Liver (tissue), 9 donors: ENCODE measurements around the gene FAM210B. TPM values are rescaled to one million over a fixed set of nuclear protein-coding genes. Genes with fewer than 3 reads are reported as not detected.

Source experiments
- DNase-seq: peaks from one replicate; pipeline ENCODE4 v3.0.0-alpha.2; 2017; ENCODE audit warnings: low spot score
- H3K27ac ChIP-seq, 2 donors: one replicate each; pipeline ENCODE4 v1.7.0; 2013; ENCODE audit warnings: inconsistent platforms in 2 of 2, low read length in 2 of 2, control low read depth in 1 of 2, low read depth in 1 of 2, mild to moderate bottlenecking in 1 of 2
- H3K27me3 ChIP-seq, 4 donors: one replicate each; pipeline versions ENCODE4 v1.6.1 to v1.7.0; 2013; ENCODE audit warnings: low read length in 3 of 4, inconsistent platforms in 1 of 4, mild to moderate bottlenecking in 1 of 4, moderate library complexity in 1 of 4; ENCODE audit not compliant: control insufficient read depth in 4 of 4, insufficient read depth in 4 of 4
- H3K36me3 ChIP-seq, 4 donors: one replicate each; pipeline versions ENCODE4 v1.6.1 to v1.7.0; 2013; ENCODE audit warnings: low read length in 3 of 4, mild to moderate bottlenecking in 3 of 4, low read depth in 1 of 4, moderate library complexity in 1 of 4; ENCODE audit not compliant: control insufficient read depth in 4 of 4, insufficient read depth in 3 of 4
- H3K4me1 ChIP-seq, 4 donors: one replicate each; pipeline versions ENCODE4 v1.6.1 to v1.7.0; 2013; ENCODE audit warnings: low read length in 3 of 4, mild to moderate bottlenecking in 3 of 4, moderate library complexity in 1 of 4; ENCODE audit not compliant: control insufficient read depth in 4 of 4, insufficient read depth in 4 of 4
- H3K4me3 ChIP-seq, 3 donors: one replicate each; pipeline versions ENCODE4 v1.6.1 to v1.7.0; 2013; ENCODE audit warnings: low read length in 3 of 3, control low read depth in 1 of 3, low read depth in 1 of 3, mild to moderate bottlenecking in 1 of 3
- H3K9ac ChIP-seq, 2 donors: one replicate each; pipeline ENCODE4 v1.7.0; 2013; ENCODE audit warnings: low read length in 2 of 2, mild to moderate bottlenecking in 2 of 2, moderate library complexity in 2 of 2, control low read depth in 1 of 2, low read depth in 1 of 2
- H3K9me3 ChIP-seq, 4 donors: one replicate each; pipeline versions ENCODE4 v1.6.1 to v1.7.0; 2013; ENCODE audit warnings: low read length in 3 of 4; ENCODE audit not compliant: control insufficient read depth in 4 of 4
- CTCF ChIP-seq: fragments of 150-350 bp; IDR thresholded peaks from 2 replicates; pipeline ENCODE4 v1.5.1; 2017; ENCODE audit warnings: improper control_type of control experiment, low read depth, low read length; ENCODE audit not compliant: missing input control
- EGR1 ChIP-seq, 2 donors: IDR thresholded peaks; 2 replicates each; pipeline ENCODE4 v1.6.1; 2016 to 2018; ENCODE audit warnings: antibody characterized with exemption in 2 of 2, low read depth in 2 of 2
- FOXA1 ChIP-seq: IDR thresholded peaks from 2 replicates; pipeline ENCODE4 v1.6.1; 2016; ENCODE audit warnings: antibody characterized with exemption
- FOXA2 ChIP-seq: IDR thresholded peaks from 2 replicates; pipeline ENCODE4 v1.6.1; 2016; ENCODE audit warnings: antibody characterized with exemption
- GABPA ChIP-seq, 2 donors: IDR thresholded peaks in 1 of 2; conservative IDR thresholded peaks in 1 of 2; 2 replicates each; pipeline ENCODE4 v1.6.1; 2016; ENCODE audit warnings: antibody characterized with exemption in 2 of 2, mild to moderate bottlenecking in 1 of 2, moderate library complexity in 1 of 2
- HNF4A ChIP-seq, 2 donors: conservative IDR thresholded peaks; 2 replicates each; pipeline ENCODE4 v1.6.1; 2016; ENCODE audit warnings: antibody characterized with exemption in 2 of 2, mild to moderate bottlenecking in 2 of 2
- HNF4G ChIP-seq: IDR thresholded peaks from 2 replicates; pipeline ENCODE4 v1.6.1; 2016; ENCODE audit warnings: antibody characterized with exemption
- JUND ChIP-seq, 2 donors: IDR thresholded peaks; 2 replicates each; pipeline ENCODE4 v1.6.1; 2016; ENCODE audit warnings: antibody characterized with exemption in 2 of 2
- NR2F2 ChIP-seq: IDR thresholded peaks from 2 replicates; pipeline ENCODE4 v1.6.1; 2016; ENCODE audit warnings: antibody characterized with exemption
- RAD21 ChIP-seq, 2 donors: IDR thresholded peaks; 2 replicates each; pipeline ENCODE4 v1.6.1; 2016; ENCODE audit warnings: antibody characterized with exemption in 2 of 2, mild to moderate bottlenecking in 2 of 2
- RXRA ChIP-seq, 2 donors: IDR thresholded peaks; 2 replicates each; pipeline ENCODE4 v1.6.1; 2017 to 2018; ENCODE audit warnings: antibody characterized with exemption in 2 of 2, mild to moderate bottlenecking in 1 of 2
- SP1 ChIP-seq: IDR thresholded peaks from 2 replicates; pipeline ENCODE4 v1.6.1; 2018; ENCODE audit warnings: antibody characterized with exemption, mild to moderate bottlenecking
- TAF1 ChIP-seq: conservative IDR thresholded peaks from 2 replicates; pipeline ENCODE4 v1.6.1; 2016; ENCODE audit warnings: antibody characterized with exemption, mild to moderate bottlenecking
- YY1 ChIP-seq: IDR thresholded peaks from 2 replicates; pipeline ENCODE4 v1.6.1; 2016; ENCODE audit warnings: antibody characterized with exemption, mild to moderate bottlenecking
- ZBTB33 ChIP-seq: IDR thresholded peaks from 2 replicates; pipeline ENCODE4 v1.6.1; 2016; ENCODE audit warnings: antibody characterized with exemption
- polyA plus RNA-seq, 2 donors: library from polyadenylated mRNA; stranded (reverse) in 1 of 2; unstranded in 1 of 2; fragments of 200-250 nt in 1 of 2; fragments of >200 nt in 1 of 2; fragmentation: Nextera tagmentation in 1 of 2; extraction: Ambion mirVana in 1 of 2; gene quantifications; one replicate each; pipeline versions ENCODE4 v1.2.1 to v1.2.3, GENCODE V29; 2013 to 2015
- total RNA-seq, 2 donors: library from RNA; depleted of rRNA; stranded (reverse); fragments of >200 nt; gene quantifications; one replicate each; pipeline ENCODE4 v1.2.3, GENCODE V29; 2014
- TF ChIP-seq, protein P1 (sequence below): IDR thresholded peaks from 2 replicates; pipeline ENCODE4 v1.6.1; 2016; ENCODE audit warnings: antibody characterized with exemption, mild to moderate bottlenecking
- TF ChIP-seq, protein P2 (sequence below): IDR thresholded peaks from 2 replicates; pipeline ENCODE4 v1.6.1; 2016; ENCODE audit warnings: antibody characterized with exemption
- TF ChIP-seq, protein P3 (sequence below): IDR thresholded peaks from 2 replicates; pipeline ENCODE4 v1.6.1; 2016; ENCODE audit warnings: antibody characterized with exemption
- donor health status: healthy.
- donor health status: healthy.
- donor health status: healthy.
- donor health status: healthy.
- donor health status: healthy.

FAM210B gene
- total and polyA plus RNA-seq, 4 donors = 21.8 to 139 (median 30.7) TPM

DNA sequence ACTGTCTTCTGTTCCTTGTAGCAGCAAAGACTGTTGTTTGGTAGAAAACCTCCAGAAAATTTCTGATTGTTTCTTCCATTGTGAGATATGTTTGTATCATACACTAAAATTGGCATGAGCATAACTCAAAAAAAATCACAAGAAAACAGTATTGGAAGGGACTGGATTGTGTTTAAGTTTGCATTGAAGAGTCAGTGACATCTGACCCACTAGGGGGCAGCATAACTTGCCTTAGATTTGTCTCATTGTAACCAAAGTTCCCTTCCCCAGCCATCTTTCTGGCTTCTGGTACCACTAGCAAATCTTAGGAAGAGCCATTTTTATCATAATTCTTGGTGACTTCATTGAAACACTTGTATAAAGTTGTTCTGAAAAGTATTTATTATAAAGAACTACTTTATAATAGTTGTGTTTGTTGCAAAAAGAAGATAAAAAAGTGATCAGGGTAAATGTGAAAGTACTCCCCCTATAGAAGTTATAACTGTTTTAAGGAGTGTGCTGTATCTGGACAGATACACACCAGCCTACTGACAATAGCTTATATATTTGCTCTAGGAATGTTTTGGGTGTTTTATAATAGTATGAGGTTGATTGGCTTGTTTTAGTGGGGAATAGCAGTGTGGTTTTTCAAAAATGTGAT lies 41.3 kb downstream of the FAM210B start:
- no peak overlapping the region for H3K27ac ChIP-seq
- no peak overlapping the region for H3K9ac ChIP-seq
- H3K27me3 ChIP-seq = no peaks in the 10 kb centered on the region
- H3K9me3 ChIP-seq = no peaks in the 10 kb centered on the region
- H3K36me3 ChIP-seq = peaks cover 13 to 68% (median 57%) of the 10 kb centered on the region in 4 donors
- no peak overlapping the region for H3K4me3 ChIP-seq
- H3K4me1 ChIP-seq = no peaks in the 10 kb centered on the region
- TF ChIP-seq YY1 (no peak), RXRA (IDR thresholded peaks at IDR 0.05) (no peak), RAD21 (IDR thresholded peaks at IDR 0.05) (peak; percentile 83 to 85), ZBTB33 (no peak), SP1 (no peak), FOXA1 (no peak), TAF1 (no peak), EGR1 (IDR thresholded peaks at IDR 0.05; ENCODE audit: low read depth in 2 of 2) (no peak), HNF4G (no peak), NR2F2 (no peak), GABPA (IDR thresholded peaks at IDR 0.05 in 1 of 2, conservative IDR thresholded peaks at IDR 0.05 in 1 of 2) (peak in 1 of 2 donors; percentile 17), FOXA2 (no peak), JUND (IDR thresholded peaks at IDR 0.05) (no peak), HNF4A (conservative IDR thresholded peaks at IDR 0.05) (no peak), CTCF (peak; percentile 77)
- TF ChIP-seq, protein P1, sequence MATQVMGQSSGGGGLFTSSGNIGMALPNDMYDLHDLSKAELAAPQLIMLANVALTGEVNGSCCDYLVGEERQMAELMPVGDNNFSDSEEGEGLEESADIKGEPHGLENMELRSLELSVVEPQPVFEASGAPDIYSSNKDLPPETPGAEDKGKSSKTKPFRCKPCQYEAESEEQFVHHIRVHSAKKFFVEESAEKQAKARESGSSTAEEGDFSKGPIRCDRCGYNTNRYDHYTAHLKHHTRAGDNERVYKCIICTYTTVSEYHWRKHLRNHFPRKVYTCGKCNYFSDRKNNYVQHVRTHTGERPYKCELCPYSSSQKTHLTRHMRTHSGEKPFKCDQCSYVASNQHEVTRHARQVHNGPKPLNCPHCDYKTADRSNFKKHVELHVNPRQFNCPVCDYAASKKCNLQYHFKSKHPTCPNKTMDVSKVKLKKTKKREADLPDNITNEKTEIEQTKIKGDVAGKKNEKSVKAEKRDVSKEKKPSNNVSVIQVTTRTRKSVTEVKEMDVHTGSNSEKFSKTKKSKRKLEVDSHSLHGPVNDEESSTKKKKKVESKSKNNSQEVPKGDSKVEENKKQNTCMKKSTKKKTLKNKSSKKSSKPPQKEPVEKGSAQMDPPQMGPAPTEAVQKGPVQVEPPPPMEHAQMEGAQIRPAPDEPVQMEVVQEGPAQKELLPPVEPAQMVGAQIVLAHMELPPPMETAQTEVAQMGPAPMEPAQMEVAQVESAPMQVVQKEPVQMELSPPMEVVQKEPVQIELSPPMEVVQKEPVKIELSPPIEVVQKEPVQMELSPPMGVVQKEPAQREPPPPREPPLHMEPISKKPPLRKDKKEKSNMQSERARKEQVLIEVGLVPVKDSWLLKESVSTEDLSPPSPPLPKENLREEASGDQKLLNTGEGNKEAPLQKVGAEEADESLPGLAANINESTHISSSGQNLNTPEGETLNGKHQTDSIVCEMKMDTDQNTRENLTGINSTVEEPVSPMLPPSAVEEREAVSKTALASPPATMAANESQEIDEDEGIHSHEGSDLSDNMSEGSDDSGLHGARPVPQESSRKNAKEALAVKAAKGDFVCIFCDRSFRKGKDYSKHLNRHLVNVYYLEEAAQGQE = no peak
- TF ChIP-seq, protein P2, sequence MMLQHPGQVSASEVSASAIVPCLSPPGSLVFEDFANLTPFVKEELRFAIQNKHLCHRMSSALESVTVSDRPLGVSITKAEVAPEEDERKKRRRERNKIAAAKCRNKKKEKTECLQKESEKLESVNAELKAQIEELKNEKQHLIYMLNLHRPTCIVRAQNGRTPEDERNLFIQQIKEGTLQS = no peak
- TF ChIP-seq, protein P3, sequence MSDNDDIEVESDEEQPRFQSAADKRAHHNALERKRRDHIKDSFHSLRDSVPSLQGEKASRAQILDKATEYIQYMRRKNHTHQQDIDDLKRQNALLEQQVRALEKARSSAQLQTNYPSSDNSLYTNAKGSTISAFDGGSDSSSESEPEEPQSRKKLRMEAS = no peak
- DNase-seq = peak; percentile 68
